ENCODE measurements around the gene TTC38.
"Not testable (repeated sequence)": the region's sequence is repeated elsewhere in the genome, so short reads cannot be mapped to it uniquely, and the experiment has no call there.

TTC38 gene

DNA sequence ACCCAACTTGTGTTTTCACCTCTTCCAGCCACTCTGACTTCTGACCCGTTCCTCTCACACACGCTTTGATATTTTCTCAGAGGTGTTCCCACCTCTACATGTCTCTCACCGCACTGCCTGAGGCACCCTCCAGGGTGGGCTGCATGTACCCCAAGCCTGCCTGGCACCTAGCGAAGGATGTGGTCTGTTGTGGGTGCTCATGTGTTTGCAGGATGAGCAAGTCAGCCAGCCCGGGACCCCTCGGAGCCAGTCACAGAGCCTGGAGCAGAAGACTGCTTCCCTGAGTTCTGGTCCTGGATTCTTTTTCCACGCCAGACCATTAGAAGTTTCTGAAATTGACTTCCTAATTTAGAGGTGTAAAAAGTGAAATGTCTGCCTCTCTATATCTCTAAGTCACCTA, 32.7 kb downstream of the TTC38 start:
- no peak overlapping the region for H3K27ac ChIP-seq
- TF ChIP-seq, protein P1, sequence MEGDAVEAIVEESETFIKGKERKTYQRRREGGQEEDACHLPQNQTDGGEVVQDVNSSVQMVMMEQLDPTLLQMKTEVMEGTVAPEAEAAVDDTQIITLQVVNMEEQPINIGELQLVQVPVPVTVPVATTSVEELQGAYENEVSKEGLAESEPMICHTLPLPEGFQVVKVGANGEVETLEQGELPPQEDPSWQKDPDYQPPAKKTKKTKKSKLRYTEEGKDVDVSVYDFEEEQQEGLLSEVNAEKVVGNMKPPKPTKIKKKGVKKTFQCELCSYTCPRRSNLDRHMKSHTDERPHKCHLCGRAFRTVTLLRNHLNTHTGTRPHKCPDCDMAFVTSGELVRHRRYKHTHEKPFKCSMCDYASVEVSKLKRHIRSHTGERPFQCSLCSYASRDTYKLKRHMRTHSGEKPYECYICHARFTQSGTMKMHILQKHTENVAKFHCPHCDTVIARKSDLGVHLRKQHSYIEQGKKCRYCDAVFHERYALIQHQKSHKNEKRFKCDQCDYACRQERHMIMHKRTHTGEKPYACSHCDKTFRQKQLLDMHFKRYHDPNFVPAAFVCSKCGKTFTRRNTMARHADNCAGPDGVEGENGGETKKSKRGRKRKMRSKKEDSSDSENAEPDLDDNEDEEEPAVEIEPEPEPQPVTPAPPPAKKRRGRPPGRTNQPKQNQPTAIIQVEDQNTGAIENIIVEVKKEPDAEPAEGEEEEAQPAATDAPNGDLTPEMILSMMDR (conservative IDR thresholded peaks at IDR 0.05): no peak

DNA sequence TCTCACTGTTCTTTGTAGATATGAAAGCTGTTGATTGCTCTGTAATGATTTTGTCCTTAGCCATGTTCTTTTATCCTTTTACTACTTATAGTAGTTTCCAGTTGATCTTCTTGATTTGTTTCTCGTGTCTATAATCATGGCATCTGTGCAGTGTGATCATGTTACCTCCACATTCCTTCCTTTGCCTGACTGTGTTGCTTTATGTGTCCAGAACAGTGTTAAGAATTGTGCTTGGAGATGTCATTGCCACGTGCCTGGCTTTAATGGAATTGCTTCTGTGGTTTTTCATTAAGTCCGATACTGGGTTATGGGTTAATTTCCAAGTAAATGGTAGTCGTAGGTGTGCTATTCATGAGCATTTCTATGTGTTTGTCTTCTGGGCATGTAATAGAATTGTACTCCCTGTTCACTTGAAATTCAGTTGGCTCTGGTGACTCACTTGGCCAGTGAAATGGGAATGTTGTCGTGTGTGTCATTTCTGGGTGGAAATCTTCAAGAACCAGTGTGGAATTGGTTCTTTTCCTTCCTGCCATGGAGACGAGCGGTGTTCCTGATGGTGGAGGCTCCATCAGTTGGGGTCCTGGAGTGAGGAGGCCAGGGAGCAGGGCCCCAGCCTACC, 35.6 kb downstream of the TTC38 start:
- TF ChIP-seq, protein P1 (conservative IDR thresholded peaks at IDR 0.05): no peak
- no peak overlapping the region for H3K27ac ChIP-seq

DNA sequence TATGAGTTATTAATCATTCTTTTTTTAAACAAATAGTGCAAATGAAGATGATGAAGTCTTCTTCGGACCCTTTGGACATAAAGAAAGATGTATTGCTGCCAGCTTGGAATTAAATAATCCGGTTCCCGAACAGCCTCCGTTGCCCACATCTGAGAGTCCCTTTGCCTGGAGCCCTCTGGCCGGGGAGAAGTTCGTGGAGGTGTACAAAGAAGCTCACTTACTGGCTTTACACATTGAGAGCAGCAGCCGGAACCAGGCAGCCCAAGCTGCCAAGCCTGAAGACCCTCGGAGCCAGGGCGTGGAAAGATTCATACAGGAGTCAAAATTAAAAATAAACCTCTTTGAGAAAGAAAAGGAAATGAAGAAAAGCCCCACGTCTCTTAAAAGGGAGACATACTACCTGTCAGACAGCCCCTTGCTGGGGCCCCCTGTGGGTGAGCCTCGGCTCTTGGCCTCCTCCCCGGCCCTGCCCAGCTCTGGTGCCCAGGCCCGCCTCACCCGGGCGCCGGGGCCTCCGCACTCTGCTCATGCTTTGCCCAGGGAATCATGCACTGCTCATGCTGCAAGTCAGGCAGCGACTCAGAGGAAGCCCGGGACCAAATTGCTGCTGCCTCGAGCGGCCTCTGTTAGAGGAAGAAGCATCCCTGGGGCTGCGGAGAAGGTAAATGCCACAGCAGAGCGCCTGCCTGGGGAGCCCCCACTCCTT, 40.6 kb downstream of the TTC38 start:
- TF ChIP-seq, protein P1 (conservative IDR thresholded peaks at IDR 0.05): no peak
- H3K27ac ChIP-seq: no peak overlapping the region

DNA sequence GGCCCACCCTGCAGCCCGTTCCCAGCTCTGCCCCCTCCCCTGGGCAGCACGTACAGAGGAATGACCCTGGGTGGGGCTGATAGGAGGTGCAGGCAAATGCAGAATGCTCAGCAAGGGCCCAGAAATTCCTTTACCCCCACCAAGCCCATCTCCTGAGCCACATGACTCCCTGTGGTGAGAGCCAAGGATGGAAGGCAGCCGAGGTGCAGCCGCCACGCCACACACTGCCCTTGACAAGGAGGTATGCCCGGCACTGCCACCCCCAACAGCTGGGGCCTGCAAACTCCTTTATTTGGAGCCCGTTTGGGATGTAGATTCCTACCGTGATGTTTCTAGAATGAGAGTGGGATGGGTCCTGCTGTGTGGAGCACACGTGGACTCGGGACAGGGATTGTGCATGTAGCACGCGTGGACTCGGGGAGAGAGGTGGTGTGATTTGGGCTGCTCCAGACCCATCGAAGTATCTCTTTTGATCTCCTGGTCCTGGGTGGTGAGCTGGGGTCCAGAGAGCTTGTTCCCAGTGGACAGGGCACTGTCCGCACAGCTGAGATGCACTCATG, 41.8 kb downstream of the TTC38 start:
- no peak overlapping the region for H3K27ac ChIP-seq
- TF ChIP-seq, protein P1 (conservative IDR thresholded peaks at IDR 0.05): no peak

DNA sequence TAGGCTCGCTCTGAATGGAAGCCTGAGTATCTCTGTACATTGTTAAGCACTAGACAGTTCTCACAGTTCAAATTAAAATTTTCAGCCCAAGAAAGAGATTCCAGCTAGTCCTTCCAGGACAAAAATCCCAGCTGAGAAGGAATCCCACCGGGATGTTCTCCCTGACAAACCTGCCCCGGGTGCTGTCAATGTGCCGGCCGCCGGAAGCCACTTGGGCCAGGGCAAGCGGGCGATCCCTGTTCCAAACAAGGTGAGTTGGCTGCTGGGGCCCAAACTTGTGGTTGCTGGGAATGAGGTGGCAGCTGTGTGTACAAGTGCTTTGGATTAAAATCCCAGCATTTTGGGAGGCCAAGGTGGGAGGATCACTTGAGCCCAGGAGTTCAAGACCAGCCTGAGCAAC, 44.2 kb downstream of the TTC38 start:
- H3K27ac ChIP-seq: no peak overlapping the region
- TF ChIP-seq, protein P1 (conservative IDR thresholded peaks at IDR 0.05): no peak

DNA sequence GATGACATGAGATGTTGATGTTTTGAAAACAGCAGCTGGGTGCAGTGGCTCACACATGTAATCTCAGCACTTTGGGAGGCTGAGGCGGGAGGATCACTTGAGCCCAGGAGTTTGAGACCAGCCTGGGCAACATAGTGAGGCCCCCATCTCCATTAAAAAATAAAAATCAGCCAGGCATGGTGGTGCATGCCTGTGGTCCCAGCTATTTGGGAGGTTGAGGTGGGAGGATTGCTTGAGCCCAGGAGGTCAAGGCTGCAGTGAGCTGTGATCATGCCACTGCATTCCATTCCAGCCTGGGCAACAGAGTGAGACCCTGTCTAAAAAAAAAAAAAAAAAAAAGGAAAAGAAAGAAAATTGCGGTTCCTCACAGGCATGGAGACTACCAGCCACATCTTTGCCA, 45.0 kb downstream of the TTC38 start:
- not testable (repeated sequence) for H3K27ac ChIP-seq

DNA sequence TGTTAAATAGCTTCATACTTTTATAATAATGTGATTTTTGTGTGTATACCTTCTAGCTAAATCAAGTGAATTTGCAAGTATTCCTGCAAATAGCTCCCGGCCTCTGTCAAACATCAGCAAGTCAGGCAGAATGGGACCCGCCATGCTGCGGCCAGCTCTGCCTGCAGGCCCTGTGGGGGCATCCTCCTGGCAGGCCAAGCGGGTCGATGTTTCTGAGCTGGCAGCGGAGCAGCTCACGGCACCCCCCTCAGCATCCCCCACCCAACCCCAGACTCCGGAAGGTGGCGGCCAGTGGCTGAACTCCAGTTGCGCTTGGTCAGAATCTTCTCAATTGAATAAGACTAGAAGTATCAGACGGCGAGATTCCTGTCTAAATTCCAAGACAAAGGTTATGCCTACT, 48.2 kb downstream of the TTC38 start:
- H3K27ac ChIP-seq: no peak overlapping the region
- TF ChIP-seq, protein P1 (conservative IDR thresholded peaks at IDR 0.05): no peak

DNA sequence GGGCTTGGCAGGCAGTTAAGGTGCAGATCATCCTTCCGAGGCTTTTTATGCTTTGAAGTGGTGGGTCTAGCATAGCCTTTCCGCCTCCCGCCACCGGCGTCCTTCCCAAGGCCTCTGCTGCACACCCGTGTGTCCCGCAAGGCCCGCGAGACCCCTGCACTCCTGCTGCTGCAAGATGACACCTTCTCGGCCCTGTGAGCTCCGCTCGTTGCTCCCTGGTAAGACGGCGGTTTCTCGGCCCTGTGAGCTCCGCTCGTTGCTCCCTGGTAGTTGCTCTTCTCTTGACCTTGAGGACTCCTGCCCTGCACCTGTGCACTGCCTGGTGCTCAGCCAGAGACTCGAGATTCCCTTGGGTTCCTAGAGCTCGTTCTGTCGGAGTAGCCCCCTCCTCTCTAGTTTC, 49.8 kb downstream of the TTC38 start:
- H3K27ac ChIP-seq: no peak overlapping the region

More for the DNA sequence above, 49.8 kb downstream of the TTC38 start:
- TF ChIP-seq, protein P1 (conservative IDR thresholded peaks at IDR 0.05): no peak
